Measurements from ENCODE around the gene ARHGAP12.
A peak's percentile ranks its signal among the peaks of the same experiment; 100 is the strongest.
"Not testable (repeated sequence)": the region's sequence is repeated elsewhere in the genome, so short reads cannot be mapped to it uniquely, and the experiment has no call there.

ARHGAP12 gene

DNA sequence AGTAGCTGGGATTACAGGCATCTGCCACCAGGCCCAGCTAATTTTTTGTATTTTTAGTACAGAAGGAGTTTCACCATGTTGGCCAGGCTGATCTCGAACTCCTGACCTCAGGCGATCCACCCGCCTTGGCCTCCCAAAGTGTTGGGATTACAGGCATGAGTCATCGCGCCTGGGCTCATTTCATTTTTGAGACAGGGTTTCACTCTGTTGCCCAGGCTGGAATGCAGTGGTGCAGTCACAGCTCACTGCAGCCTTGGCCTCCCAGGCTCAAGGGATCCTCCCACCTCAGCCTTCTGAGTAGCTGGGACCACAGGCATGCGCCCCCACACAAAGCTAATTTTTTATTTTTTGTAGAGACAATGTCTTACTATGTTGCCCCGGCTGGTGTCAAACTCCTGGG lies 159.7 kb downstream of the ARHGAP12 start:
- DNase-seq (ENCODE audit: low read depth) = not testable (repeated sequence)

DNA sequence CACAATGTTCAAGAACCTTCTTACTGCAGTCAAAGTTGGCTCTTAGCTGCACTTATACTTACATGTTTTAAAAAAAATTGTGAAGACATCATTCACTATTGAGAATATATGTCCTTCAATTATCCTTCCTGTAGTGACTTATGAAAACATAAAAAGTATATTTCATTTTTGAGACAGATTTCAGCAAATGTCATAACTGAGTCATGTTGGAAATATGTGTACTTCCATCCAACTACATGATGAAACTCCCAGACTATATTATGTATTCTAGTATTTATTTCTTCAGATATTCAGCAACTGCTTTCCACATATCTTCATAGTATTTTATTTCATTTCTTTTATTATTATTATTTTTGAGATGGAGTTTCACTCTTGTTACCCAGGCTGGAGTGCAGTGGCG lies 160.2 kb downstream of the ARHGAP12 start:
- peak; percentile 58 for DNase-seq (ENCODE audit: low read depth)

DNA sequence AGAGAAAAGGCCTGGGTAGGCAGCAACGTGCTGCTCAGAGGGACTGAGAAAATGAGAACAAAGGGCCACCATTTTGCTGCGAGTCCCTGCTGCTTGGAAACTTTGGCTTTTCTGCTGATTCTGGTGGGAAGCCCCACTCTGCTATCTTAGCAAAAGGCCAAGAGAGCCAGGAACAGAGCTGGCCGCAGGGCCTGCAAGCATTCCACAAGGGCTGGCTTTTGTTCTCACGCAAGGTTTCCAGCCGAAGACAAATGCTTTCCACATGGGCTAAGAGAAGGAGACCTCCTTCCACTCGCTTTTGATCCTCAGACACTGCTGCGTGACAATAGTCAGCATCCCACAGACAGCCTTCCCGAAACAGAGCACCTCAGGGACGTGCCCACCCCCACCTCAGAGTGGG lies 163.1 kb downstream of the ARHGAP12 start:
- DNase-seq (ENCODE audit: low read depth) = no peak

DNA sequence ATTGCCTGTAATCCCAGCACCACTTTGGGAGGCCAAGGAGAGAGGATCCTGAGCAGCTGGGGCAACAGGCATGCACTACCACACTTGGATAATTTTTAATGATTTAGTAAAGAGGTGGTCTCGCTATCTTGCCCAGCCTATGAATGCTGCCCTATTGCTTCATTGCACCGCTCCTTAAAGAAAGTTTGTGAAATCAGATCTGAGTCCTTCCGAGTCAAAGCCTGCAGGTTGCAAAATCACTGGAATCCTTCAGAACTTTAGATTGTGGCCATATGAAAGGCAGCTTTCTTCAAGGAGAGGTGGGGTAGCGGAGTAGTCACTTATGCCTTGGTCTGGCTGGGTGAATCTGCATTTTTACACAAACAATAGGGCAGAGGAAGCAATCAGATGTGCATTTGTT lies 166.3 kb downstream of the ARHGAP12 start:
- no peak for DNase-seq (ENCODE audit: low read depth)

DNA sequence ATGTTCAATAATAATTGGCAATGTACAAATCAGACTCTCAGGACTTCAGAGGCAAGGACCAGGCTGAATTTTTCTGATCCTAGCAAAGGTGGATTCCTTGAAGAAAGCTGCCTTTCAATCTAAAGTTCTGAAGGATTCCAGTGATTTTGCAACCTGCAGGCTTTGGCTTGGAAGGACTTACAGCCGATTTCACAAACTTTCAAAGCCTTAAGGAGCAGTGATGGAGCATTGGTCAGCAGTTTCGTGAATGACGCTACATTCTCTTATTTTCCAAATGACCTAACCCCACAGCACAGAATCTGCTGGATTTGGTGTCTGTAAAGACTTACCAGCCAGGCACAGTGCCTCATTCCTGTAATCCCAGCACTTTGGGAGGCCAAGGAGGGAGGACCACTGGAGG lies 167.5 kb downstream of the ARHGAP12 start:
- peak; percentile 70 for DNase-seq (ENCODE audit: low read depth)

DNA sequence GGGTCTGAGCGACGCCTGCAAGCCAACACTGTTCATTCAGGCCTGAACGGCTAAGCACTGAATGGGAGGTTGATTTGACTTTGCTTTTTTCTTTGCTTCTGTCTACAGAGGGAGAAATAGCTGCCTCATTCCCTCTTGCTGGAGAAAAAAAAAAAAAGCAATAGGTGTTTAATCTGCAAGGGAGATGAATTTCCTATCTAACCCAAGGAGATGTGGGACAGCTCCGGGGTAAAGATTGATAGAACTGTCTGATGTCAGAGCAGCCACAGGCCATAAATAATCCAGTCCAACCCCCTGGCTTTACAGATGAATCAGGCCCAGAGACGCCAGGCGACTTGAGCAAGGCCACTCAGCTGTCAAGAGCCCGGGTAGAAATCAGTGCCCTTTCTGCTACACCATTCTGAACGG lies 168.0 kb downstream of the ARHGAP12 start:
- DNase-seq (ENCODE audit: low read depth) = no peak

DNA sequence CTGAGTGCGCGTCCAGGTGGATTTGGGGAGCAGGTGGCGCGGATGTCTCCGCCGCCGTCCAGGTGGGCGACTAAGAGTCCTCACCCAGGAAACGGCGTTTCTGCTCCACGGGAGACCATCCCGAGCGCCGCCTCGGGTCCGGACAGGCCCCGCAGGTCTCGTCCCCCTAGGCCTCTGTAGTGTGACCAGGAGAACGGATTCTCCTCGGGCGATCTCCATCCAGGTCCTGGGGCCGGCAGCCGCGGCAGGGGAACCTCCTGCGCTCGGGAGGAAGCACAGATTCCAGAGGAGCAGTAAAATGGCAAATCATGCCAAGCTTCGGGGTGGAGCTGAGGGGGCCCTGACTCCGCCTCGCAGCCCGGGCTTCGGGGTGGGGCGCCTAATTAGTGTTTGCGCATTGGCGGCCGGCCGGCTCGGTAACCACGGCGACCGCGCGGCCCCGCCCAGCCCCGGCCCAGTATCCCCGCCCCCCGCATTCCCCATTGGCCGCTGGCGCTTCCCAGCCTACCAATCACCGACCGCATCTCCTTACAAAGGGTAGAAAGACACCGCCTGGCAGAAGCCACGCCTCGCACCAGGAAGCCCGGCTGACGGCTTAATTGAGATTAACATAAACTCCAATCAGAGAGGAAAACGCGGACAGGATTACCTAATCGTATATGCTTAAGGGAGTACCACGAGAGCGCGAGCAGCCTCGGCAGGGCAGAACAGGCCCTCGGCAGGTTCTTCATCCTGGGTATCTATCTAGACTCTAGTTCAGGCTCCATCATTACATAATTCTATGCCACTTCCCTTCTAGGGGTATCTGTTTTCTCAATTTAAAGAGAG lies 168.6 kb downstream of the ARHGAP12 start:
- peak; percentile 97 for DNase-seq (ENCODE audit: low read depth)

DNA sequence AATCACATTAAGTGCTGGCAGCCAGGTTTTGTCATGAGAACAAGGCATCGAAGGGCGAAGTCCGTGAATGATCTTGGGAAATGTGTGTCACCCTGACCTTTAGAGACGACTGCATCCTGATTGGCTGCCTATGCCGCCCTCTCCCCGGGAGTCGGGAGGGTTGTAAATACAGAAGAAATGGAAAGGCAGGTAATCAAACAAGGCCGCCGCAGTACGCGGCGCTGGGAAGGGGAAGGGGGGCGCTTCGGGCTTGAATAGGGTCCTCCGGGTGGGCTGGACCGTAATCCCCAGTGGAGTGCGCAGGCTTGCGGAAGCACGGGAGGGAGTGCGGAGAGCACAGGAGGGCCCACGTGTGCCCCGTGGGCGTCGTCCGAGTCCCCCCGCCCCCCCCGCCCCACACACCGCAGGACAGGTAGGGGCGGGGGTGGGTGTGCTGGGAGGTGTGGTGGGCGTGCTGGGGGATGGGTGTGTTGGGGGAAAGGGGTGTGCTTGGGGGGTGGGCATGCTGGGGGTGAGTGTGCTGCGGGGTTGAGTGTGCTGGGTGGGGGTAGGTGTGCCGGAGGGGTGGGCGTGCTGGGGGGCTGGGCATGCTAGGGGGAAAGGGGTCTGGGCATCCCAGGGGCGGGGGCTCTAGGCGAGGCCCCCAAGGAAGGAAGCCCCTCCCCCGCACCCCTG lies 169.4 kb downstream of the ARHGAP12 start:
- DNase-seq (ENCODE audit: low read depth) = no peak

DNA sequence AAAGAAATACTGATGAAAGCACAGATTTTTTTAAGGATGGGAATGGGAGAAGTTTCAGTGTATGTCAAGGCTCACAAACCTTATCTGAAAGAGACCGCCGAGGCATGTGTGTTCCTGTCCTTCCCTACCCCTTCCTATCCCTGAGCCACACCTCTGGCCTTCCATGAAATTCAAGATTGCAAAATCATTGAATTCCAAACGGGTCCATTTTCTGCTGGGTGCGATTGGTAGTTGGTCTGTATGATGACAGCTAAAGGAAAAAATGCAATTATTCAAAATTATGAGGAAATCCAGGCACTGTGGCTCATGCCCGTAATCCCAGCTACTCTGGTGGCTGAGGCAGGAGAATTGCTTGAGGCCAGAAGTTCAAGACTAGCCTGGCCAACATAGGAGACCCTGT lies 170.1 kb downstream of the ARHGAP12 start:
- DNase-seq (ENCODE audit: low read depth) = no peak

DNA sequence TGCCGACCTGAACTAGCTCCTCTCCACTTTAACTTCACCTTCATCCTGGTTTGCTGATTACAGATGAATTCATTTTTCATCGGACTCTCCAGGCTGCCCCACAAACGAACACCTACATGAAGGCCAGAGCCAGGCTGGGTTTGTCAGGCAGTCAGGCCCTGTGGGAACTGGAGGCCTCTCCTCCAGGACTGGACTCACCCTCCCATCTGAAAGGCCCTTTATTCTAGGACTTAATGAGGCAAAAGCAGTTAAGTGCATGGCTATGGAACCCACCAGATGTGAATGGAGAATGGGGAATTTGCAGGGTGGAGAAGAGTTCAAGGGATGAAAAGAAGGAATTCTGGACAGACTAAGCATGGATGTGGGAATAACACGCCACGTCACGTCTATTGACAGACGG lies 170.8 kb downstream of the ARHGAP12 start:
- DNase-seq (ENCODE audit: low read depth) = no peak

DNA sequence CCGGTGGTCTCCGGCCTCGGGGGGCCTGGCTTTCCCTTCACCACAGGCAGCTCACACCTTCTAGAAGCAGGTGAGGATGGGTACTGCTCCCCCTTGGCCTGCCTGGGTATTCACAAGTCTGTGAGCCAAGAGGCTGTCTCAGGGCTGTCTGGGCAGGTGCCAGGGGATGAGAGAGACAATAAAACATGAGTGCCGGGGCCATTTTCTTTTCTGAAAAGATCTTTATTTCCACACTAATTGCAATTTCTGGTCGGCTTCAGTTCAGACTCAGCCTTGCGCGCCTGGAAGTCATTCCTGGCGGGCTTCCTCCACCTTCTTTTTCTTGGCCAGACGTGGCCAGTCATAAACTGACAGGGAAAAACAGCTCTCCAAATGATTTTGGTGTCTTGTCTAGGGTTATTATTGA lies 171.2 kb downstream of the ARHGAP12 start:
- no peak for DNase-seq (ENCODE audit: low read depth)

DNA sequence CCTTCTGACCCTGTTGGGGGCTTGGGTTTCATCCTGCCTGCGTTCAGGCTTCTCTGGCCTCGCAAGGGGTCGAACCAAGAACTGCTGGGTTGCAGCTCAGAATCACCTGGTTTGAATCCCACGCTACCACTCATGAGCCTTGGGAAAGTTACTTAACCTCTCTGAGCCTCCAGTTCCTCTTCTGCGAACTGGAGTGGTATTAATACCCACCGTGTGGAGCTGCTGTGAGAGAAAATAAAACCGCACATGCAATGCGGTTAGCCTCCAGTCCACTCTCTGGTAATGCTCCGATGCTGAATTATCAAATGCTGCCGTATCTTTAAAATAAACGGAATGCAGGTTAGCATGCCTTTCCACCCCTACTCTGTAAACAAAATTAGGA lies 171.9 kb downstream of the ARHGAP12 start:
- DNase-seq (ENCODE audit: low read depth) = no peak

DNA sequence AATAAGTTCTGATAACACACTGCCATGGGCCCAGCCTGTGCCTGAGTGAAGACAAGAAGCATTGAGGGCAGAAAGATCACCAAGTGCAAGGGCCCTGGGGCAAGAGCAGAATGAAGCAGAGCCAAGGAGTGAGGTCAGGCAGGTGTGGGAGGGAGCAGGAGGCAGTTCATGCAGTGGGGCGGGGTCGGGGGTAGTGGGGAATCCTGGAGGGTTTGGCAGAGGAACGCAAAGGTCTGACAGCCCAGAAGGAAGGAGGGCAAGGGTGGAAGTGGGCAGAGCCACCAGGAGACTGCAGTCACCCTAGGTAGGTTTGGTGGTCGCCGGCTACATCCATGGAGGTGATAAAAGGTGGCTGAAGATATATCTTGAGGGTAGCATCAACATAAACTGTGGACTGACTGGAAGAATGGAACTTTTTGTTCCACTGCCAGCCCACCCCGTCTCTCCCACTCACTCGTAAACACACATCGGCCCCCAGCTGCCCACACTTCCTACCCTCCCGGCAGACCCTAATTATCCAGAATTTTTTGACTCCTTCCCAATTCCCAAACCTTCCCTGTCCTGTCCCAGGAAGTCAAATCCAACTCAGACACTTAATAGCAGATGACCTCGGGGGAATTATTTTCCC lies 172.4 kb downstream of the ARHGAP12 start:
- no peak for DNase-seq (ENCODE audit: low read depth)
